ENCODE results near the gene RREB1.

GRCh38 chr6:7137335-7138045 is 29.7 kb downstream of the RREB1 start:
- TF ChIP-seq ZNF384 (IDR thresholded peaks at IDR 0.05) (no peak), SUZ12 (IDR thresholded peaks at IDR 0.05) (no peak), FOXM1 (IDR thresholded peaks at IDR 0.05; ENCODE audit: borderline replicate concordance) (no peak), L3MBTL2 (conservative IDR thresholded peaks at IDR 0.05) (no peak), TARDBP (IDR thresholded peaks at IDR 0.05) (no peak), FOXA1 (IDR thresholded peaks at IDR 0.05) (no peak), BHLHE40 (IDR thresholded peaks at IDR 0.05; ENCODE audit: borderline replicate concordance) (no peak), ARNT (IDR thresholded peaks at IDR 0.05) (no peak), CTBP1 (IDR thresholded peaks at IDR 0.05; ENCODE audit: borderline replicate concordance) (no peak)
